HepG2 (cell line): ENCODE measurements around the gene F12. TPM values are rescaled to one million over a fixed set of nuclear protein-coding genes. Genes with fewer than 3 reads are reported as not detected.
A peak's percentile ranks its signal among the peaks of the same experiment; 100 is the strongest.

Experiments used
- AGO2 ChIP-seq: fragments of 200-400 bp; formaldehyde crosslinking; optimal IDR thresholded peaks from 2 replicates; pipeline ENCODE3; 2017; ENCODE audit warnings: mild to moderate bottlenecking, low read depth, low read length, moderate library complexity
- BRD4 ChIP-seq: sonication (generic); formaldehyde crosslinking; IDR thresholded peaks from 2 replicates; pipeline ENCODE4 v1.4.0; 2020; ENCODE audit warnings: missing genetic modification reagents
- CEBPG ChIP-seq: IDR thresholded peaks from 2 replicates; pipeline ENCODE4 v1.6.1; 2016
- DNMT3B ChIP-seq: conservative IDR thresholded peaks from 2 replicates; pipeline ENCODE4 v1.6.1; 2016; ENCODE audit warnings: missing biosample characterization, control low read depth
- GATAD2A ChIP-seq: IDR thresholded peaks from 2 replicates; pipeline ENCODE4 v1.6.1; 2016
- HNF1A ChIP-seq, 2 experiments: sonication (generic) in 1 of 2; formaldehyde crosslinking in 1 of 2; IDR thresholded peaks; 2 replicates each; pipeline versions ENCODE4 v1.4.0 to v1.6.1; 2016 to 2020; ENCODE audit warnings: borderline replicate concordance in 1 of 2, low read depth in 1 of 2, mild to moderate bottlenecking in 1 of 2, missing genetic modification reagents in 1 of 2
- HNF4A ChIP-seq: sonication (generic); formaldehyde crosslinking; IDR thresholded peaks from 2 replicates; pipeline ENCODE4 v1.4.0; 2020; ENCODE audit warnings: missing genetic modification reagents
- KDM5B ChIP-seq: sonication (generic); formaldehyde crosslinking; IDR thresholded peaks from 2 replicates; pipeline ENCODE4 v1.4.0; 2020; ENCODE audit warnings: missing genetic modification reagents, mild to moderate bottlenecking, borderline replicate concordance
- KLF6 ChIP-seq: IDR thresholded peaks from 2 replicates; pipeline ENCODE4 v1.8.0; 2016; ENCODE audit warnings: missing biosample characterization, missing genetic modification reagents
- MAZ ChIP-seq, 2 experiments: sonication (generic) in 1 of 2; formaldehyde crosslinking in 1 of 2; IDR thresholded peaks; 2 replicates each; pipeline versions ENCODE4 v1.5.0 to v1.6.1; 2012 to 2020; ENCODE audit warnings: low read depth in 2 of 2, mild to moderate bottlenecking in 2 of 2, borderline replicate concordance in 1 of 2, improper control_type of control experiment in 1 of 2, low read length in 1 of 2, missing genetic modification reagents in 1 of 2, moderate library complexity in 1 of 2
- MTA1 ChIP-seq: sonication (generic); formaldehyde crosslinking; IDR thresholded peaks from 2 replicates; pipeline ENCODE4 v1.4.0; 2020; ENCODE audit warnings: missing genetic modification reagents, mild to moderate bottlenecking, borderline replicate concordance
- PAX8 ChIP-seq: sonication (generic); formaldehyde crosslinking; IDR thresholded peaks from 2 replicates; pipeline ENCODE4 v1.8.0; 2022; ENCODE audit warnings: mild to moderate bottlenecking, missing genetic modification reagents, borderline replicate concordance
- SP2 ChIP-seq: sonication (generic); formaldehyde crosslinking; IDR thresholded peaks from 2 replicates; pipeline ENCODE4 v1.5.1; 2020; ENCODE audit warnings: mild to moderate bottlenecking, missing genetic modification reagents
- STAG1 ChIP-seq: sonication (generic); formaldehyde crosslinking; IDR thresholded peaks from 2 replicates; pipeline ENCODE4 v1.4.0; 2020; ENCODE audit warnings: missing genetic modification reagents
- TAF15 ChIP-seq: fragments of 200-400 bp; formaldehyde crosslinking; IDR thresholded peaks from one replicate; pipeline ENCODE4 v1.6.1; 2018; ENCODE audit warnings: mild to moderate bottlenecking, low read depth, low read length; ENCODE audit not compliant: poor library complexity, severe bottlenecking
- YY1 ChIP-seq: IDR thresholded peaks from 2 replicates; pipeline ENCODE4 v1.6.1; 2011; ENCODE audit warnings: low read length, low read depth, moderate library complexity, mild to moderate bottlenecking; ENCODE audit not compliant: insufficient read depth, insufficient replicate concordance
- ZGPAT ChIP-seq: IDR thresholded peaks from 2 replicates; pipeline ENCODE4 v1.6.1; 2016; ENCODE audit warnings: mild to moderate bottlenecking
- ZNF3 ChIP-seq: IDR thresholded peaks from 2 replicates; pipeline ENCODE4 v1.7.0; 2017; ENCODE audit warnings: inconsistent platforms
- ZNF331 ChIP-seq: sonication (generic); formaldehyde crosslinking; IDR thresholded peaks from 2 replicates; pipeline ENCODE4 v1.4.0; 2020; ENCODE audit warnings: missing genetic modification reagents
- ZNF572 ChIP-seq: sonication (generic); formaldehyde crosslinking; IDR thresholded peaks from 2 replicates; pipeline ENCODE4 v1.5.1; 2020; ENCODE audit warnings: mild to moderate bottlenecking, missing genetic modification reagents
- ZNF746 ChIP-seq: sonication (generic); formaldehyde crosslinking; IDR thresholded peaks from 2 replicates; pipeline ENCODE4 v1.8.0; 2022; ENCODE audit warnings: mild to moderate bottlenecking, missing genetic modification reagents
- ZSCAN29 ChIP-seq: sonication (generic); formaldehyde crosslinking; conservative IDR thresholded peaks from 2 replicates; pipeline ENCODE4 v1.4.0; 2020; ENCODE audit warnings: mild to moderate bottlenecking, missing genetic modification reagents
- polyA plus RNA-seq, 8 experiments: library from polyadenylated mRNA; depleted of rRNA in 3 of 8; stranded (reverse) in 7 of 8; unstranded in 1 of 8; fragments of >200 nt; fragmentation: Illumina TruSeq in 4 of 8; extraction: Trizol in 4 of 8; gene quantifications; 2 replicates each; pipeline versions ENCODE4 v1.2.1 to v1.2.3, GENCODE V29; 2011 to 2016; ENCODE audit warnings: low read depth in 4 of 8, missing spikeins in 1 of 8, mixed read lengths in 1 of 8; ENCODE audit not compliant: insufficient read depth in 1 of 8
- total RNA-seq, 5 experiments: library from RNA; depleted of rRNA; stranded (reverse); fragments of >200 nt; fragmentation: Illumina TruSeq; extraction: Trizol; gene quantifications; 2 replicates each; pipeline ENCODE4 v1.2.3, GENCODE V29; 2016; ENCODE audit warnings: low read depth in 1 of 5
- TF ChIP-seq, protein P1 (sequence below): sonication (generic); formaldehyde crosslinking; IDR thresholded peaks from 2 replicates; pipeline ENCODE4 v1.8.0; 2022; ENCODE audit warnings: missing genetic modification reagents, mild to moderate bottlenecking, inconsistent platforms, borderline replicate concordance

Gene F12
- total and polyA plus RNA-seq, 2 of the 13 experiments (the other 11 are each of a cell fraction or from before 2014, with no cell fraction given): 2.5 to 3.0 TPM

- TF ChIP-seq SP2 (no peak), ZNF746 (CRISPR knock-in tag) (no peak), KLF6 (CRISPR knock-in tag) (peak; percentile 75; the same call in 1 of the 2 replicates), HNF4A (CRISPR knock-in tag) (peak; percentile 15; the same call in 1 of the 2 replicates), ZGPAT (CRISPR knock-in tag) (no peak; the same call in 1 of the 2 replicates), ZNF572 (no peak), ZNF331 (CRISPR knock-in tag) (peak; percentile 30; the same call in 1 of the 2 replicates), CEBPG (no peak), TAF15 (no peak), MTA1 (CRISPR knock-in tag) (0 out of 2 replicates have a peak, but pooled peaks have one; percentile 18), YY1 (peak; percentile 35), HNF1A (IDR thresholded peaks at IDR 0.05; ENCODE audit: low read depth) (no peak), HNF1A (CRISPR knock-in tag; IDR thresholded peaks at IDR 0.05; ENCODE audit: borderline replicate concordance) (0 out of 2 replicates have a peak, but pooled peaks have one; percentile 31), MAZ (IDR thresholded peaks at IDR 0.05; ENCODE audit: borderline replicate concordance, low read depth, low read length) (no peak), MAZ (CRISPR knock-in tag; IDR thresholded peaks at IDR 0.05; ENCODE audit: low read depth) (peak; percentile 58), ZSCAN29 (CRISPR knock-in tag) (0 out of 2 replicates have a peak, but pooled peaks have one; percentile 19), AGO2 (no peak), PAX8 (CRISPR knock-in tag) (peak; percentile 43; the same call in 1 of the 2 replicates), GATAD2A (CRISPR knock-in tag) (0 out of 2 replicates have a peak, but pooled peaks have one; percentile 38), KDM5B (no peak), BRD4 (CRISPR knock-in tag) (no peak), ZNF3 (CRISPR knock-in tag) (no peak), DNMT3B (CRISPR knock-in tag) (no peak), STAG1 (CRISPR knock-in tag) (no peak)
- TF ChIP-seq, protein P1, sequence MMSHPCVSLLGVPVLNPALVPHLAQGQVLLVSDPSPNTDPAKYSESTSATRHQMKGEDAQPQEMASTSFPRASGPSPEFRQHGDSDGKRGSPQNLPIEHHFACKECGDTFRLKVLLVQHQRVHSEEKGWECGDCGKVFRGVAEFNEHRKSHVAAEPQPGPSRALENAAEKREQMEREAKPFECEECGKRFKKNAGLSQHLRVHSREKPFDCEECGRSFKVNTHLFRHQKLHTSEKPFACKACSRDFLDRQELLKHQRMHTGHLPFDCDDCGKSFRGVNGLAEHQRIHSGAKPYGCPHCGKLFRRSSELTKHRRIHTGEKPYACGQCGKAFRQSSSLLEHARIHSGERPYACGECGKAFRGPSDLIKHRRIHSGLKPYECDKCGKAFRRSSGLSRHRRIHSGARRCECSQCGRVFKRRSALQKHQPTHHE: no peak
These were observed 42.6 kb downstream of the F12 start (continued) for GRCh38 chr5:177366528-177367322.
